Erythroblast (primary cell): ENCODE measurements around the gene RPS6KC1.

ENCODE experiments used
- GATA1 ChIP-seq: IDR thresholded peaks from 2 replicates; pipeline ENCODE4 v1.6.1; 2011; ENCODE audit warnings: low read depth, mild to moderate bottlenecking, control low read depth, low read length, moderate library complexity
- POLR2A ChIP-seq: IDR thresholded peaks from 2 replicates; pipeline ENCODE4 v1.6.1; 2011; ENCODE audit warnings: mild to moderate bottlenecking, low read length

DNA sequence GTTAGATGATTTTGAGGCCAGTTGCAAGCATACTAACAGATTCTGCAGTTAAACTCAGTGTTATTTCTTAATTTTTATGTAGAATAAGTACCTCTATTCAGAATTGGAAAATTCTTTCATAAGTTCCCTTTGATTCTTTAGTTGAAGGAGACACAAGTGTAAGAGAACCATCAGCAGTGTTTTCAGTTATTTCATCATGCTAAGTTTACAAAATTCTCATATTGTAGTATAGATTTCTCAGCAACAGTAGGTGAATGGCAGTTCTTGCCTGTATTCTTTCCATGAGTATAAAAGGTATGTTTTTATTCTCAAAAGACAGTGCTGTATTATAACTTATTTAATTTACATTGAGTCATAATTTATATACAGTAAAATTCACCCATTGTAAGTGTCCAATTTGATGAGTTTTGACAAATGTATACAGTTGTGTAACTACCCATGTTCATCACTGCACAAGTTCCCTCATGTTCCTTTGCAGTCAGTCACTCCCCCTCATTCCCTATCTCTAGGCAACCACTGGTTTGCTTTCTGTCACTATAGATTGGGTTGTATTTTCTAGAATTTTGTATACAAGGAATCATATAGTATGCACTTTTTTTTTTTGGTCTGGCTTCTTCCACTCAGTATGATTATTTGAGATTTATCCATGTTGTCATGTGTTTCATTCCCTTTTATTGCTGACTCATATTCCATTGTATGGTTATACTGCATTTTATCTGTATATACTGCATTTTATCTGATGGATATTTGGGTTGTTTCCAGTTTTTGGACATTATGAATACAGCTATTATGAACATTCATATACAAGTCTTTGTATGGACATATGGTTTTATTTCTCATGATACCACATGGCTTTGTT lies 3.9 kb downstream of the RPS6KC1 start:
- TF ChIP-seq POLR2A (no peak), GATA1 (no peak)
